IPS-18a (cell line): ENCODE results near the gene TM4SF18.

Source experiments
- H3K27ac ChIP-seq: one replicate; pipeline ENCODE4 v1.5.1; 2013; ENCODE audit warnings: low read length
- H3K27me3 ChIP-seq: one replicate; pipeline ENCODE4 v1.6.1; 2013; ENCODE audit warnings: mild to moderate bottlenecking, low read length; ENCODE audit not compliant: control insufficient read depth, insufficient read depth
- H3K36me3 ChIP-seq: one replicate; pipeline ENCODE4 v1.6.1; 2013; ENCODE audit warnings: low read depth, low read length; ENCODE audit not compliant: control insufficient read depth
- H3K4me1 ChIP-seq: one replicate; pipeline ENCODE4 v1.6.1; 2013; ENCODE audit warnings: low read depth, low read length; ENCODE audit not compliant: control insufficient read depth
- H3K4me3 ChIP-seq: one replicate; pipeline ENCODE4 v1.5.1; 2013; ENCODE audit warnings: low read length
- H3K9ac ChIP-seq: one replicate; pipeline ENCODE4 v1.6.1; 2013; ENCODE audit warnings: mild to moderate bottlenecking, low read length, moderate library complexity
- H3K9me3 ChIP-seq: one replicate; pipeline ENCODE4 v1.6.1; 2013; ENCODE audit warnings: low read depth, low read length; ENCODE audit not compliant: control insufficient read depth

TM4SF18 gene

GRCh38 chr3:149319750-149320149 is 13.7 kb downstream of the TM4SF18 start:
- H3K27me3 ChIP-seq, result no peaks in the 10 kb centered on the region
- H3K9me3 ChIP-seq, result no peaks in the 10 kb centered on the region
- no peak overlapping the region for H3K27ac ChIP-seq
- H3K9ac ChIP-seq, result no peak overlapping the region
- peaks cover 3% of the 10 kb centered on the region for H3K4me1 ChIP-seq
- no peaks in the 10 kb centered on the region for H3K36me3 ChIP-seq
- H3K4me3 ChIP-seq, result no peak overlapping the region

- no peak overlapping the region for H3K27ac ChIP-seq
Measured at GRCh38 chr3:149317072-149317471, 16.4 kb downstream of the TM4SF18 start.

GRCh38 chr3:149316437-149316836 is 17.0 kb downstream of the TM4SF18 start:
- Histone ChIP-seq H3K27me3 (no peaks in the 10 kb centered on the region), H3K27ac (no peak overlapping the region), H3K4me1 (peaks cover 3% of the 10 kb centered on the region), H3K36me3 (no peaks in the 10 kb centered on the region), H3K4me3 (no peak overlapping the region), H3K9ac (no peak overlapping the region), H3K9me3 (no peaks in the 10 kb centered on the region)

More at GRCh38 chr3:149317072-149317471, 16.4 kb downstream of the TM4SF18 start:
- Histone ChIP-seq H3K36me3 (no peaks in the 10 kb centered on the region), H3K9ac (no peak overlapping the region), H3K4me1 (peaks cover 3% of the 10 kb centered on the region), H3K9me3 (no peaks in the 10 kb centered on the region), H3K27me3 (no peaks in the 10 kb centered on the region), H3K4me3 (no peak overlapping the region)

DNA sequence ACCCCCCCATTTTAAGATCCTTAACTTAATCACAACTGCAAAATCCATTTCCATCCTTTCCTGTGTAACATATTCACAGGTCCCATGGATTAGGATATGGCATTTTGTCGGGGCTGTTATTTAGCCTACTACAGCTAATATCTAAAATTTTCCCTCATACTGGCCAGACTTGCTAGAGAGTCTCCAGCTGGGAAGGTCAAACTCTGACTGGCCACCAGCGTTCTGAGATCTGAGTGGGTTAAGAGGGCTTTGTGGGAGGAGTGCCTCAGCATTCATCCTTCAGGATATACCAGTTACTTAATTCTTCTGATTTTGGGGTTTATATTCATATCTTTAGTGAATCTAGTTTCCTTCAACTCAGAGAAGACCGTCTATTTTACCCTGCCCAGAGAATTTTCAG is 17.7 kb downstream of the TM4SF18 start:
- Histone ChIP-seq H3K36me3 (no peaks in the 10 kb centered on the region), H3K27me3 (no peaks in the 10 kb centered on the region), H3K9ac (no peak overlapping the region), H3K27ac (no peak overlapping the region), H3K4me1 (peaks cover 3% of the 10 kb centered on the region), H3K9me3 (no peaks in the 10 kb centered on the region), H3K4me3 (no peak overlapping the region)

DNA sequence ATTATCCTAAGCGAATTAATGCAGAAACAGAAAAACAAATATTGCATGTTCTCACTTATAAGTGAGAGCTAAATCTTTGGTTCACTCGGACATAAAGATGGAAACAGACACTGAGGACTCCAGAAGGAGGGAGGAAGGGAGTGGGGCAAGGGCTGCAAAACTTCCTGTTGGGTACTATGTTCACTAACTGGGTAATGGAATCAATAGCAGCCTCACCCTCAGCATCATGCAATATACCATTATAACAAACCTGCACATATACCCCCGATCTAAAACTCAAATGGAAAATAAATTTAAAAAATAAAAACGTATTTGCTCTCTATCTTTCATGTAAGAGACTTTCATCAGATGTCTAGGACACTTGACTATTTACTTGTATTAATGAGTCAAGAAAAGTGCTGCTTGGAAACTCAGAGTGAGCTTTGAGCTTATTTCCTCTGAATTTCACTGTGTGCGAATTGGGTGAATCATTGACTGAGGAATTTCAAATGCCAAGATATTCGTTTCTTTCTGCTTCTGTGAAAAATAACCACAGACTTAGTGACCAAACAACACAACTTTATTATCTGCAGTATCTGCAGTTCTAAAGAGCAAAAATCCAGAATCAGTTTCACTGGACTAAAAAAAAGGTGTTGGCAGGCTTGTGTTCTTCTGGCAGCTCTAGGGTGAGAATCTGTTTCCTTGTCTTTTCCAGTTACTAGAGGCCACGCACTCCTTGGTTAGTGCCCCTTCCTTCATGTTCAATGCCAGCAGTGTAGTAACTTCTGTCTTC is 18.4 kb downstream of the TM4SF18 start:
- no peaks in the 10 kb centered on the region for H3K36me3 ChIP-seq
- H3K4me3 ChIP-seq, result no peak overlapping the region
- H3K27ac ChIP-seq, result no peak overlapping the region

GRCh38 chr3:149313542-149313941 is 19.9 kb downstream of the TM4SF18 start:
- no peaks in the 10 kb centered on the region for H3K4me1 ChIP-seq
- no peaks in the 10 kb centered on the region for H3K9me3 ChIP-seq
- no peak overlapping the region for H3K27ac ChIP-seq
- H3K9ac ChIP-seq, result no peak overlapping the region
- H3K27me3 ChIP-seq, result no peaks in the 10 kb centered on the region
- H3K4me3 ChIP-seq, result no peak overlapping the region
- H3K36me3 ChIP-seq, result no peaks in the 10 kb centered on the region

More for the DNA sequence above, 18.4 kb downstream of the TM4SF18 start:
- peaks cover 3% of the 10 kb centered on the region for H3K4me1 ChIP-seq
- no peaks in the 10 kb centered on the region for H3K27me3 ChIP-seq
- no peaks in the 10 kb centered on the region for H3K9me3 ChIP-seq
- H3K9ac ChIP-seq, result no peak overlapping the region

DNA sequence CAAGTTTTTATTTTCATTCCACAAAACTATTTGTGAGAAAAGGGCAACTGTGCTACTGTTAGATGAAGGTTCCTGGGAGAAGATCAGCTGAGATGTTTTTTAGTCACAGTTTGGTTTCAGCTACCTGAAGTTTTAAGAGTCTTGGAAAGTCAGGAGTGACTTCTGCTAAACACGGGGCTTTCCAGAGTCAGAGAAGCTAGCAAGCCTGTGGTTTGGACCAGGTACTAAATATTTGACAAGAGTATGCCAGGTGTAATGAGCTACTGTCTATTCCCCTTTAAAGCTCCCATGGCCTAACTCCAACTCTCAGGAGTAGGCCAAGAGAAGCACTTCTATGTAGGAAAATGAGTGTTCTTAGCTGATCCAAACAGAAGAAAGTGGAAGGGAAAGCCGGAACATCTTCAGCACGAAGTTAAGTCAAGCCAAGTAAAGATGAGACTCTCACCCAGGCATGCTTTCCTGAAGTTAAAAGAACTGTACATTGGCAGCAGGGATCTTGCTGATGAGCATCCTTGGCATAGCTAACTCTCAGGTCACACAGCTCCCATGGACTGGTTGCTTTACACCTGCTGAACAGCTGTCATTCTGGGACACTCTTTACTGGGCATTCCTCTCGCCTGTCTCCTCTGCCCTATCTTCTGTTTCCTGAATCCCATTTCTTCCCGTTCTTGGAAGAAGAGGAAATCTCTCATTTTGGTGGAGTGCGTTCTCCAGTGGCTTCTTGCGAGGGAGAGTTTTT is 22.5 kb downstream of the TM4SF18 start:
- Histone ChIP-seq H3K9me3 (no peaks in the 10 kb centered on the region), H3K27me3 (no peaks in the 10 kb centered on the region), H3K4me1 (no peaks in the 10 kb centered on the region), H3K36me3 (no peaks in the 10 kb centered on the region), H3K4me3 (no peak overlapping the region), H3K9ac (no peak overlapping the region), H3K27ac (no peak overlapping the region)

DNA sequence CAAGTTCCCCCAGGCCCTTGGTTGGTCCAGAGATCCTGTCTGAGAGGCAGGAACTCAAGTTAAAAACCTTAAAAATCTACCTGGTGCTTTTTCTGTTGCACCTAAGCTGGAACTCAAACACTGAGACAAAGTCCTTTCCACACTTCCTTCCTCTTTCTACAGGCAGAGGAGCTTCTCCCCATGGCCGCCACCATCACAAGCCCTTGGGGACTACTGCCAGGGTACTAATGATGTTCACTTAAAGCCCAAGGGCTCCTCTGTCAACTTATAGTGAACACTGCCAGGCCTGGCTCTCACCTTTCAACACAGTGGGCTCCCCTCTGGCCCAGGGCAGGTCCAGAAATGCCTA is 26.0 kb downstream of the TM4SF18 start:
- H3K9me3 ChIP-seq, result no peaks in the 10 kb centered on the region
- H3K27ac ChIP-seq, result no peak overlapping the region
- no peak overlapping the region for H3K9ac ChIP-seq
- H3K4me3 ChIP-seq, result no peak overlapping the region
- H3K27me3 ChIP-seq, result no peaks in the 10 kb centered on the region
- H3K4me1 ChIP-seq, result no peaks in the 10 kb centered on the region
- no peaks in the 10 kb centered on the region for H3K36me3 ChIP-seq

- no peak overlapping the region for H3K27ac ChIP-seq
- no peaks in the 10 kb centered on the region for H3K27me3 ChIP-seq
- H3K4me3 ChIP-seq, result no peak overlapping the region
- no peaks in the 10 kb centered on the region for H3K36me3 ChIP-seq
- no peaks in the 10 kb centered on the region for H3K9me3 ChIP-seq
- H3K4me1 ChIP-seq, result no peaks in the 10 kb centered on the region
- H3K9ac ChIP-seq, result no peak overlapping the region
Measured at GRCh38 chr3:149306751-149307434, 26.5 kb downstream of the TM4SF18 start.

GRCh38 chr3:149305376-149305775 is 28.1 kb downstream of the TM4SF18 start:
- H3K9me3 ChIP-seq, result no peaks in the 10 kb centered on the region
- no peaks in the 10 kb centered on the region for H3K36me3 ChIP-seq
- no peak overlapping the region for H3K9ac ChIP-seq
- H3K27ac ChIP-seq, result no peak overlapping the region
- no peak overlapping the region for H3K4me3 ChIP-seq
- no peaks in the 10 kb centered on the region for H3K27me3 ChIP-seq
- no peaks in the 10 kb centered on the region for H3K4me1 ChIP-seq

- H3K27me3 ChIP-seq, result no peaks in the 10 kb centered on the region
- no peak overlapping the region for H3K9ac ChIP-seq
- H3K4me1 ChIP-seq, result no peaks in the 10 kb centered on the region
- no peaks in the 10 kb centered on the region for H3K9me3 ChIP-seq
- no peaks in the 10 kb centered on the region for H3K36me3 ChIP-seq
- H3K4me3 ChIP-seq, result no peak overlapping the region
- no peak overlapping the region for H3K27ac ChIP-seq
Measured at GRCh38 chr3:149299938-149300801, 33.3 kb downstream of the TM4SF18 start.
